NT2/D1 (cell line): ENCODE measurements around the gene PRMT7.

ENCODE experiments used
- SUZ12 ChIP-seq: IDR thresholded peaks from 2 replicates; pipeline ENCODE4 v1.6.1; 2011; ENCODE audit not compliant: insufficient read length, insufficient read depth; ENCODE audit errors: extremely low read depth
- YY1 ChIP-seq: IDR thresholded peaks from 2 replicates; pipeline ENCODE4 v1.6.1; 2011; ENCODE audit not compliant: insufficient read length, insufficient read depth
- ZNF274 ChIP-seq: IDR thresholded peaks from 2 replicates; pipeline ENCODE4 v1.6.1; 2011; ENCODE audit warnings: mild to moderate bottlenecking, low read depth, low read length

DNA sequence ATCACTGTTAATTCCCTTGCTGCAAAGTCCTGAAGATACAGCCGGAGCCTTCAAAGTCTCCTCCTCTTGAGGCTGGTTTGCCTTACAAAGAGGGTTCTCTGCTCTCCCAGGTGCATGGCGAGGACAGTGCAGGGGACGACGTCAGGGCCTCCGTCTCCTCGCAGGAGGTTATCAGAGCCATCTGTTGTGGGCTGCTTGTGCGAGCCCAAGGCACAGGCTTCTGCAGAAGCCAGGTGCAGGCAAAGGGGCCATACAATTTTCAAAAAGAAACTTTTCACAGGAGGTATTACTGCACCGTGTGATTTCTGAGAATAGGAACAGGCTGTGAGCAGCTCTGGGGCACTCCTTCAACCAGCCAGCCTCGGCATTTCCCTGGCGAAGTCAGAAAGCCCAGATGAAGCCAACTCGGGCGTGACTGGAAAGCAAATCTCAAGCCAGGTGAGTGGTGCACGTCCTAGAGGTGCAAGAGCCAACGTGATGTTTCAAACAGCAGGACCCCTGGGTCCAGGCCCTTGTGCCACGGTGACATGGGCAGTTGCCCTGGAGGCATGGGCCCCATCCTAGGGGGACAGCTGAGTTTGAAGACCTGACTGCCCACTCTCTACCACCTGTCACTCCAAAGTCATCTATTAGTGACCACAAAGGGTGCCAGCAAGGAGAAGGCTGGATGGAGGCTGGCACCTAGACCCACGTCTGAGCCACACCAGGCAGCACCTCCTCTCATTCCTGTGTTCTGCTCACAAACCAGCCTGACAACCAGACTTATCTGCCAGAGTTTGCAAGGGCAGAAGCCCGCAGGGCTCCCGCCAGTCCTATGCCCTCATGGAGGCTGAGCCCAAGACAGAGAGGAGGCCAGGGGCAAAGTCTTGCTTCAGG lies 68.9 kb downstream of the PRMT7 start:
- no peak for TF ChIP-seq YY1
- TF ChIP-seq ZNF274: no peak
- no peak for TF ChIP-seq SUZ12
